SK-N-SH (cell line): ENCODE measurements around the gene NHSL1. TPM values are rescaled to one million over a fixed set of nuclear protein-coding genes. Genes with fewer than 3 reads are reported as not detected.

Experiments
- CTCF ChIA-PET: fragments of 300-600, 350-600 bp; formaldehyde crosslinking; extraction: SDS; loops from one replicate; lab custom pipeline; 2021; lab: Yijun Ruan, JAX
- POLR2A ChIA-PET: fragments of 350-600 bp; sonication (Branson Sonifier 250); formaldehyde crosslinking; extraction: SDS; loops from one replicate; lab custom pipeline; 2020; ENCODE audit warnings: antibody characterized with exemption, inconsistent platforms; lab: Yijun Ruan, JAX
- DNase-seq: peaks from one replicate; pipeline ENCODE4 v3.0.0; 2012
- H2AFZ ChIP-seq: fragments of 200-600 bp; sonication (generic); 2 replicates; pipeline ENCODE4 v1.8.1; 2016; ENCODE audit warnings: antibody characterized with exemption, mild to moderate bottlenecking, low read depth
- H3F3A ChIP-seq: fragments of 200-600 bp; sonication (generic); replicated peaks from 2 replicates; pipeline ENCODE3; 2016; ENCODE audit warnings: antibody characterized with exemption, mild to moderate bottlenecking; ENCODE audit not compliant: insufficient read depth
- H3K27ac ChIP-seq, 2 experiments: fragments of 200-500 bp in 1 of 2; fragments of 200-600 bp in 1 of 2; sonication (Bioruptor generic) in 1 of 2; sonication (generic), shearing (Covaris generic) in 1 of 2; 2 replicates each; pipeline versions ENCODE4 v1.5.1 to v1.6.1; 2014 to 2016; ENCODE audit warnings: low read depth in 2 of 2, inconsistent platforms in 1 of 2, low read length in 1 of 2, mild to moderate bottlenecking in 1 of 2, mixed read lengths in 1 of 2
- H3K27me3 ChIP-seq: fragments of 200-600 bp; sonication (generic), shearing (Covaris generic); 2 replicates; pipeline ENCODE4 v1.6.1; 2016; ENCODE audit warnings: mixed run types; ENCODE audit not compliant: insufficient read depth
- H3K36me3 ChIP-seq, 2 experiments: fragments of 200-500 bp in 1 of 2; fragments of 200-600 bp in 1 of 2; sonication (Bioruptor generic) in 1 of 2; sonication (generic) in 1 of 2; replicated peaks in 1 of 2; 2 replicates each; pipeline versions ENCODE3 to v1.5.1; 2014 to 2016; ENCODE audit warnings: low read length in 1 of 2, mild to moderate bottlenecking in 1 of 2; ENCODE audit not compliant: insufficient read depth in 2 of 2, control insufficient read depth in 1 of 2
- H3K4me1 ChIP-seq, 2 experiments: fragments of 200-500 bp in 1 of 2; fragments of 200-600 bp in 1 of 2; sonication (Bioruptor generic) in 1 of 2; sonication (generic), shearing (Covaris generic) in 1 of 2; 2 replicates each; pipeline versions ENCODE4 v1.5.1 to v1.6.1; 2014 to 2016; ENCODE audit warnings: low read depth in 1 of 2, low read length in 1 of 2, mixed run types in 1 of 2; ENCODE audit not compliant: insufficient read depth in 2 of 2, control insufficient read depth in 1 of 2
- H3K4me2 ChIP-seq: fragments of 200-600 bp; sonication (generic), shearing (Covaris generic); 2 replicates; pipeline ENCODE4 v1.6.1; 2017; ENCODE audit warnings: mixed run types
- H3K4me3 ChIP-seq, 2 experiments: fragments of 200-500 bp in 1 of 2; fragments of 200-600 bp in 1 of 2; sonication (Bioruptor generic) in 1 of 2; sonication (generic), shearing (Covaris generic) in 1 of 2; 2 replicates each; pipeline versions ENCODE4 v1.5.1 to v1.8.1; 2014 to 2016; ENCODE audit warnings: low read depth in 2 of 2, inconsistent platforms in 1 of 2, low read length in 1 of 2, mild to moderate bottlenecking in 1 of 2, mixed read lengths in 1 of 2, moderate library complexity in 1 of 2
- H3K79me2 ChIP-seq: fragments of 200-600 bp; sonication (generic); 2 replicates; pipeline ENCODE4 v1.8.1; 2017; ENCODE audit warnings: mild to moderate bottlenecking; ENCODE audit not compliant: insufficient read depth
- H3K9ac ChIP-seq: fragments of 200-600 bp; sonication (generic); 2 replicates; pipeline ENCODE4 v1.6.1; 2017; ENCODE audit warnings: mixed run types
- H3K9me2 ChIP-seq: fragments of 200-600 bp; sonication (generic); 2 replicates; pipeline ENCODE4 v1.6.1; 2017; ENCODE audit warnings: mixed run types
- H3K9me3 ChIP-seq: fragments of 200-600 bp; sonication (generic); 2 replicates; pipeline ENCODE4 v1.6.1; 2017; ENCODE audit warnings: mixed run types, mild to moderate bottlenecking, moderate library complexity
- H4K20me1 ChIP-seq: fragments of 200-600 bp; sonication (generic); 2 replicates; pipeline ENCODE4 v1.6.1; 2017; ENCODE audit warnings: mild to moderate bottlenecking, mixed run types; ENCODE audit not compliant: insufficient read depth
- ELF1 ChIP-seq: IDR thresholded peaks from 2 replicates; pipeline ENCODE4 v1.4.0; 2012
- EP300 ChIP-seq, 2 experiments: IDR thresholded peaks; 2 replicates each; pipeline versions ENCODE4 v1.4.0 to v1.6.1; 2012; ENCODE audit warnings: borderline replicate concordance in 1 of 2, low read depth in 1 of 2, low read length in 1 of 2
- EZH2phosphoT487 ChIP-seq: fragments of 200-600 bp; sonication (generic); IDR thresholded peaks from 2 replicates; pipeline ENCODE4 v1.6.1; 2017; ENCODE audit warnings: low read depth, mixed run types, mild to moderate bottlenecking, antibody characterized with exemption, moderate library complexity, borderline replicate concordance
- FOSL2 ChIP-seq: IDR thresholded peaks from 2 replicates; pipeline ENCODE4 v1.4.0; 2012; ENCODE audit warnings: low read depth, mild to moderate bottlenecking, moderate library complexity, borderline replicate concordance
- FOXM1 ChIP-seq: IDR thresholded peaks from 2 replicates; pipeline ENCODE4 v1.4.0; 2012; ENCODE audit warnings: low read depth, mild to moderate bottlenecking
- GABPA ChIP-seq: IDR thresholded peaks from 2 replicates; pipeline ENCODE4 v1.4.0; 2012; ENCODE audit warnings: low read depth, mild to moderate bottlenecking
- JUND ChIP-seq: IDR thresholded peaks from 2 replicates; pipeline ENCODE4 v1.4.0; 2012
- MAX ChIP-seq: IDR thresholded peaks from 2 replicates; pipeline ENCODE4 v1.4.0; 2012; ENCODE audit warnings: low read depth
- MXI1 ChIP-seq: IDR thresholded peaks from 2 replicates; pipeline ENCODE4 v1.6.1; 2012; ENCODE audit warnings: mild to moderate bottlenecking, low read depth, low read length, improper control_type of control experiment
- NFIC ChIP-seq: IDR thresholded peaks from 2 replicates; pipeline ENCODE4 v1.4.0; 2012; ENCODE audit warnings: borderline replicate concordance
- RAD21 ChIP-seq: IDR thresholded peaks from 2 replicates; pipeline ENCODE4 v1.6.1; 2012; ENCODE audit warnings: mild to moderate bottlenecking, low read length
- RCOR1 ChIP-seq: fragments of 150-350 bp; IDR thresholded peaks from 2 replicates; pipeline ENCODE4 v1.6.1; 2017; ENCODE audit warnings: antibody characterized with exemption, low read length
- RFX5 ChIP-seq: IDR thresholded peaks from 2 replicates; pipeline ENCODE4 v1.6.1; 2012; ENCODE audit warnings: mild to moderate bottlenecking, improper control_type of control experiment, low read length
- RXRA ChIP-seq: IDR thresholded peaks from 2 replicates; pipeline ENCODE4 v1.4.0; 2012; ENCODE audit warnings: low read depth, mild to moderate bottlenecking, borderline replicate concordance
- SIN3A ChIP-seq: IDR thresholded peaks from 2 replicates; pipeline ENCODE4 v1.6.1; 2012; ENCODE audit warnings: low read depth, mild to moderate bottlenecking, low read length, moderate library complexity, borderline replicate concordance
- TAF1 ChIP-seq: IDR thresholded peaks from 2 replicates; pipeline ENCODE4 v1.6.1; 2012; ENCODE audit warnings: low read depth, mild to moderate bottlenecking, low read length, moderate library complexity, borderline replicate concordance
- TEAD4 ChIP-seq: IDR thresholded peaks from 2 replicates; pipeline ENCODE4 v1.4.0; 2012; ENCODE audit warnings: mild to moderate bottlenecking, borderline replicate concordance; ENCODE audit not compliant: insufficient read depth
- USF2 ChIP-seq: fragments of 150-350 bp; IDR thresholded peaks from 2 replicates; pipeline ENCODE4 v1.6.1; 2017; ENCODE audit warnings: antibody characterized with exemption, low read length, low read depth, borderline replicate concordance
- WGBS: methylation state at CpG from one replicate; pipeline ENCODE4 v1.1.6; 2017; ENCODE audit warnings: low lambda C conversion rate; 5-methylcytosine and 5-hydroxymethylcytosine counted together
- polyA plus RNA-seq, 3 experiments: library from polyadenylated mRNA; depleted of rRNA; stranded (reverse); fragments of >200 nt; gene quantifications; 2 replicates each; pipeline ENCODE4 v1.2.3, GENCODE V29; 2012
- TF ChIP-seq, protein P1 (sequence below): IDR thresholded peaks from 2 replicates; pipeline ENCODE4 v1.4.0; 2012; ENCODE audit warnings: low read depth, borderline replicate concordance

The NHSL1 gene
- polyA plus RNA-seq, 1 of the 3 experiments (the other 2 are of a cell fraction) = under 0.01 TPM

GRCh38 chr6:138440296-138440695, 59.0 kb downstream of the NHSL1 start (continued):
- TF ChIP-seq, protein P1, sequence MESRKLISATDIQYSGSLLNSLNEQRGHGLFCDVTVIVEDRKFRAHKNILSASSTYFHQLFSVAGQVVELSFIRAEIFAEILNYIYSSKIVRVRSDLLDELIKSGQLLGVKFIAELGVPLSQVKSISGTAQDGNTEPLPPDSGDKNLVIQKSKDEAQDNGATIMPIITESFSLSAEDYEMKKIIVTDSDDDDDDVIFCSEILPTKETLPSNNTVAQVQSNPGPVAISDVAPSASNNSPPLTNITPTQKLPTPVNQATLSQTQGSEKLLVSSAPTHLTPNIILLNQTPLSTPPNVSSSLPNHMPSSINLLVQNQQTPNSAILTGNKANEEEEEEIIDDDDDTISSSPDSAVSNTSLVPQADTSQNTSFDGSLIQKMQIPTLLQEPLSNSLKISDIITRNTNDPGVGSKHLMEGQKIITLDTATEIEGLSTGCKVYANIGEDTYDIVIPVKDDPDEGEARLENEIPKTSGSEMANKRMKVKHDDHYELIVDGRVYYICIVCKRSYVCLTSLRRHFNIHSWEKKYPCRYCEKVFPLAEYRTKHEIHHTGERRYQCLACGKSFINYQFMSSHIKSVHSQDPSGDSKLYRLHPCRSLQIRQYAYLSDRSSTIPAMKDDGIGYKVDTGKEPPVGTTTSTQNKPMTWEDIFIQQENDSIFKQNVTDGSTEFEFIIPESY = no peak
- TF ChIP-seq JUND (no peak), NFIC (no peak), RXRA (no peak), RFX5 (no peak), RAD21 (no peak), MXI1 (no peak)

- H3F3A ChIP-seq = no peaks in the 10 kb centered on the region
- H3K9me2 ChIP-seq = no peaks in the 10 kb centered on the region
- no peaks in the 10 kb centered on the region for H3K4me1 ChIP-seq
- H3K27me3 ChIP-seq = no peaks in the 10 kb centered on the region; the same call in 1 of the 2 replicates
- no peaks in the 10 kb centered on the region for H3K36me3 ChIP-seq
- 15% methylated on average over 7 of the region's 7 CpGs for WGBS
- no peaks in the 10 kb centered on the region for H3K79me2 ChIP-seq
- no peak overlapping the region for H3K4me2 ChIP-seq
- H4K20me1 ChIP-seq = no peaks in the 10 kb centered on the region
- DNase-seq = no peak
- H3K9ac ChIP-seq = no peak overlapping the region
- H3K9me3 ChIP-seq = no peaks in the 10 kb centered on the region
- POLR2A ChIA-PET = no interaction called here
- TF ChIP-seq ELF1 (no peak), TAF1 (no peak), TEAD4 (no peak), FOSL2 (no peak), RXRA (no peak), EP300 (IDR thresholded peaks at IDR 0.05; ENCODE audit: borderline replicate concordance in 1 of 2, low read depth in 1 of 2, low read length in 1 of 2) (no peak), EZH2phosphoT487 (no peak), GABPA (no peak), RCOR1 (no peak), FOXM1 (no peak), USF2 (no peak), SIN3A (no peak), JUND (no peak), MAX (no peak)
- TF ChIP-seq, protein P1 = no peak
- TF ChIP-seq, all 33 proteins: peak for 0
- no peak overlapping the region for H3K27ac ChIP-seq
- H2AFZ ChIP-seq = no peak overlapping the region
- CTCF ChIA-PET = interaction anchor here (1.1 to 1.6 kb wide), 2 partner anchors 11 to 19 kb away, joined by 3 read pairs; no protein-coding TSS in a partner anchor
- no peak overlapping the region for H3K4me3 ChIP-seq
Measured at GRCh38 chr6:138439546-138439945, 59.7 kb downstream of the NHSL1 start.
